HL-60/S4 treated with retinoic acid at 250 ng/mL for 4 days and 3 days (cell line): ENCODE measurements around the gene VPS36.
"Not testable (repeated sequence)": the region's sequence is repeated elsewhere in the genome, so short reads cannot be mapped to it uniquely, and the experiment has no call there.

Experiments used
- in situ Hi-C: fragments of 300-500 bp; cut with MboI; formaldehyde crosslinking; loops from 2 replicates; pipeline ENCODE4 v1.7.0; 2022; ENCODE audit warnings: low sequenced_read_pairs

The VPS36 gene

DNA sequence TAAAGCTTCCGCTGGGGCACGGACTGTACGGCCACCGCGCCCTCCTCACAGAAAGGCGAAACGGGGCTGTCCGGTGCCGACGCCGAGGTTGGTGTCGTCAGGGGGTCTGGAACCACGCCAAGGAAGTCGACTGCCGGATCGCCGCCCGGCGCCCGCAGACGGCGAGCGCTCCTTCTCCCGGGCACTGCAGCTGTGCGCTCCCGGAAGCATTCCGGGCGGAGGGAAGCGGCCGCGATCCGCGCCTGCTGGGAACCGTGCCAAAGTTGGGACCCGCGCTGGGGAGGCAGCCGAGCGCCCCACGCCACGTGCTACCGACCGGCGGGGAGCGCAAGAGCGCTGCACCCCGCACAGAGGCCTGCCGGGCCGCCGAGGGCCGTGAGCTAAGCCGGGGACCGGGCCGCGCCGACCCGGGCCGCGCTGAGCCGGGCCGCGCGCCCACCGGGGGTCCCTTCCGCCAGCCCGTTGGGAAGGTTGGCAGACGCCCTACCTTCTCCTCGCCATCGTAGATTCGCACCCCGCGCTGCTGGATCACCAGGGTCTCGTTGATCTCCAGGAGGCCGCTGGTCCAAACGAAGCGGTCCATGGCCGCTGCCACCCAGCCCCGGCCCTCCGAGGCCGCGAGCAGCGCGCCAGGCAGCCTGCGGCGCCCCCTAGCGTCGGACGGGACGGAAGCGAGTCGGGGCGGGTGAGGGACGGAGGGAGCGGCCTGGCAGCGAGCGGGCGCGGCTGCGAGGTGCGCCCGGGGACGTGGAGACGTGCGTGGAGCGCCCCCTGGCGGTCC, at the start of gene VPS36:
TSS of gene VPS36 (minus strand) at position 623 of the 781 bp plus-strand sequence. CDS start at position 583, 40 bp downstream.
- in situ Hi-C loops = no loop called here

DNA sequence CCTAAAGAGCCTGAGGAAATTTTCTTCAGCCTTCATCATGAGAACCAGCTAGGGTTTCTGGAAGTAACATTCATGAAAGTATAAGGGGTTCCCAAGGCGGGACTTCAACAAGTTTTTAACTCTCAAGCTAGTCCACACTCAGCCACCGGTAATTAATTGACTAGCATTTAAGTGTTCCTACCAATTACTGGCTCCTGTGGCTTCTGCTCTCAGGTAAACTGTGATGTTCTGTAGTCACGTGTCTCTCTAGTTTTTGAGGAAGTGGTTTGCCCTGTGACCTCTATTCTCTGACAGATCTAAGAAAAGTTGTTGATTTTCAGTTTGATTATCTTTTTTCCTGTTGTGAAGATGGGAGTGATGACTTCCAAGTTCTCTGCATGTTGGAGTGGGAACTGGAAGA, 47.5 kb upstream of the VPS36 start:
- in situ Hi-C loops = not testable (repeated sequence)

DNA sequence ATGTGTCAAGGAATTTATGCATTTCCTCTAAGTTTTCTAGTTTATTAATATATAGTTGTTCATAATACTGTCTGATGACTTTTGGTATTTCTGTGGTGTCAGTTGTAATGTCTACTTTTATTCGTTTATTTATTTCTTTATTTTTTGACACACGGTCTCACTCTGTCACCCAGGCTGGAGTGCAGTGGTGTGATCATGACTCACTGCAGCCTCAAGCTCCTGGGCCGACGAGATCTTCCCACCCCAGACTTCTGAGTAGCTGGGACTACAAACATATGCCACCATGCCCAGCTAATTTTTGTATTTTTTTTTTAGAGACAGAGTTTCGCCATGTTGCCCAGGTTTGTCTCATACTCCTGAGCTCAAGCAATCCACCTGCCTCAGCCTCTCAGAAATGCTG, 43.8 kb upstream of the VPS36 start:
- in situ Hi-C loops = not testable (repeated sequence)

- in situ Hi-C loops = not testable (repeated sequence)
Observed at GRCh38 chr13:52491015-52491414, 40.6 kb upstream of the VPS36 start.

GRCh38 chr13:52488763-52489162, 38.3 kb upstream of the VPS36 start:
- in situ Hi-C loops = not testable (repeated sequence)

GRCh38 chr13:52487078-52487477, 36.6 kb upstream of the VPS36 start:
- in situ Hi-C loops = not testable (repeated sequence)

DNA sequence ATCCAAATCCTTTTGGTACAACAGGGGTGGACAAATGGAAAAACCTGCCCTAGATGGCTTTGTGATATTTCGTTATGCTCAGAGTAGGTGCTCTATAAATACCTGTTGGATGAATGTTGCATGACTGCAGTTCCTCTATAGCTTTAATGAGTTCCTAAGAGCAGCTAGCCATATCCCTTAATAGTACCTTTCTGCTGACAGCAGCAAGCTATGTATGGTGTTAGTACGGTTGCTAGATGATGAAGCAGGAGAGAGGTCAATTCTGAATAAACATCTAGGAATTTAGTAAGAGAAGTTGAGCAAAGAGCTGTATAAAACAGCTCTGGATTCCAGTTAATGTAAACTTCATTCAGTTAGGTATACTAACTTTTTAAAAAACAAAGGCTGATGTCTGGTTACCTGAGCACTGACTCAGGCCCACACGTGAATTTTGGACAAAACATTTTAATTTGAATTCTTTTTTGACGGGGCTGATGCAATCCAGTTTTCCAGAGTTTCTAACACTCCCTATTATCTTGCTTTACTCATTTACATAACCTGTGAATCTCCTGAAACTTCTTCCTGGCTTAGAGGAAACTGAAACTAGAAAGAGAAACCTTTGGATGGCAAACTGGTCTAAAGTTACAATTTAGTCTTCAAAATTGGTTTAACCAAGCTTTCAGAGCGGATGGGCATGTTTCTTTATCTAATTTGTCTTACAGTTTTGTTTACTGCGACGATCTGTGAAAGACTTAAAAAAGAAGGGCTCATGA, 30.4 kb upstream of the VPS36 start:
- in situ Hi-C loops = not testable (repeated sequence)

- in situ Hi-C loops = not testable (repeated sequence)
Observed at GRCh38 chr13:52468487-52468886, 18.1 kb upstream of the VPS36 start.

DNA sequence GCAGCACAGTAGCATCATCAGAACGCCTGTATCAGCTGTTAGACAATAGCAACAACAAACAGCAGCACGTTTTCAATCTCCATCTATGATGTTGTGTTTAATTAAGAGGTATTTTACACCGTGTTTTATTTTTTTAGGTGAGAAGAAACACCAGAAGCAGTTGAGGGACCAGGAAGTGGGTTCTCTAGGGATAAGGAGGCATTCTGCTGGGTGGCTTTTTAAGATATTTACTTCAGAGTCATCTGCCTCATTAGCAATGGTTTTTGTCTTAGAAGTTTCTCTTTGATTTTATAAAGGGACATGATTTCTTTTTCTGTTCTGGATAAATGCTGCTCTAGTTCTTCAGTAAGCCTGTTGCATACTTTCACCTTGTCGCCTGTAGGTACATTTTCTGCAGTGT, 13.1 kb upstream of the VPS36 start:
- in situ Hi-C loops = no loop called here

GRCh38 chr13:52461265-52461664, 10.8 kb upstream of the VPS36 start:
- in situ Hi-C loops = no loop called here

DNA sequence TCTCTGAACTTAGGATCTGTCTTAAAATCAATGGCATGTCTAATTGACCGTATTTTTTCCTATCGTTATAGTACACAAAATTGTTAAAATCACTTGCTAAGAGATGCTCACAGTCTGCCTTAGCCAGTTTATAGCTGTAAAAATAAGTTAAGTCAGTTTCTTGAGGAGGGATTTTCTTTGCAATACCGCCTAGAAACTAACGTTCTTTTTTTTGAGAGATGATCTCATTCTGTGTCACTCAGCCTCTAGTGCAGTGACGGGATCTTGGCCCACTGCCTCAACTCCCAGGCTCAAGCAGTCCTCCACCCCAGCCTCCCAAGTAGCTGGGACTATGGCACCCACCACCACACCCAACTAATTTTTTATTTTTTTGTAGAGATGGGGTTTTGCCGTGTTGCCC, 9.2 kb upstream of the VPS36 start:
- in situ Hi-C loops = no loop called here

GRCh38 chr13:52455677-52456041, 5.2 kb upstream of the VPS36 start:
- in situ Hi-C loops = no loop called here

GRCh38 chr13:52454820-52455676, 4.6 kb upstream of the VPS36 start, which contains the start of gene CKAP2:
CKAP2 (plus strand) TSS chr13:52455478; CDS start chr13:52455557, 79 bp downstream.
- in situ Hi-C loops = no loop called here

DNA sequence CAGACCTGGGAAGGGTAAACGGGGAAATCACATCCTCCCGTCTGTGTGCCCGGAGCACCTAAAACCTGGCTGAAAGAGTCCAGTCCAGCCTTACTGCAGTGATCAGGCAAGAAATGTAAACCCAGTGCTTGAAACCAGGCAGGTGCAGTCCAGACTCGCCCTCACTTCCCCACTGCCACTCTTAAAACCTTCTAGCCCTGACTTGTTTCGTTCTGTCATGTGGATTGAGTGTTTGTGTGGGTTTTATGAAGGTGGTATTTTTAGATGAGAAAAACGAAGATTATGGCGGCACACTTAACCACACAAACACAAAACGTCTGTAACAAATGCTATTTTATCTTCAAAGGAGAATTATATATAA, 4.0 kb upstream of the VPS36 start:
- in situ Hi-C loops = no loop called here

- in situ Hi-C loops = no loop called here
Observed at GRCh38 chr13:52452470-52452869, 2.0 kb upstream of the VPS36 start.

GRCh38 chr13:52451135-52451804, 836 bp upstream of the VPS36 start:
- in situ Hi-C loops = no loop called here

DNA sequence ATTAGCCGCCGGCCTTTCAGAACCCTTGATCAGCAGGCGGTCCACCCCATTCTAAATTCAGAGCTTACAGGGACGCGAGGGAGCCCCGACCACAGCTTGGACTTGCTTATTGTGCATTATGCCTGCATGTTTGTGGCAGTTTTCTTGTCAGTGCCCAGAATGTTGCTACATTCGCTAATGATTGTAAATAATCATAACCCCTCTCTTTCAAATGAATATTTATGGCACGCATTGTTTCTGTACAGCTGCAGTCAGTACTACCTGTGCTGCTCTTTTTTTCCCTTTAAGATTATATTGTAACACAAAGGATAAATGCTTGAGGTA, 321 bp upstream of the VPS36 start:
- in situ Hi-C loops = no loop called here

DNA sequence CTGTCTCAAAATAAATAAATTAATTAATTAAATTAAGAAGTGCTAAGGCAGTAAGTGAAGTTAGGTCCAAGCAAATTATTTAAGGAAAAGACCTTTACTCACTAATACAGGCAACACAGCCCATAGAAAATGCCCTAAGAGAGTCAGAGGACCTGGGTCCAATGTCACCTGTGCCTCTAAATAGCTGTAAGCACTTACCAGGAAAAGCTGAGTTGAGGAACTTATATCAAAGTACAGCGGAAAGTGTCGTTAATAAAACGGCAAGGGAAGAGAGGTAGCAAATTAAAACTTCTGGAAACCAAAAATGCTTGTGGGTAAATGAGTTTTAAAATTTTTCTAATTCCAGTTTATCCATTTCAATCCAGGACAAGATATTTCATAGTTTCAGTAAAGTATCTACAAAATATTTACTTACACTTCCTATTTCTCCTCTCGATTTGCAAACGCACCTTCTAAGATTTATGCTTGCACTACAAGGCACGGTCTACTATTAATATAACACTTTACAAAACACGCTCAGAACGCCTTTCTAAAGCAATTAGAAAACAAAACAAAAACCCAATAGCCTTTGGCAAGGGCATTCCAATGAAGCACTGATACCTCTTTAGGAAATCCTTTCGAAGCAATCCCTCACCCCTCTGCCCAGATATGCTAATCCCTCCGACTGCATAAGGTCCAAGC, 963 bp downstream of the VPS36 start:
- in situ Hi-C loops = no loop called here

DNA sequence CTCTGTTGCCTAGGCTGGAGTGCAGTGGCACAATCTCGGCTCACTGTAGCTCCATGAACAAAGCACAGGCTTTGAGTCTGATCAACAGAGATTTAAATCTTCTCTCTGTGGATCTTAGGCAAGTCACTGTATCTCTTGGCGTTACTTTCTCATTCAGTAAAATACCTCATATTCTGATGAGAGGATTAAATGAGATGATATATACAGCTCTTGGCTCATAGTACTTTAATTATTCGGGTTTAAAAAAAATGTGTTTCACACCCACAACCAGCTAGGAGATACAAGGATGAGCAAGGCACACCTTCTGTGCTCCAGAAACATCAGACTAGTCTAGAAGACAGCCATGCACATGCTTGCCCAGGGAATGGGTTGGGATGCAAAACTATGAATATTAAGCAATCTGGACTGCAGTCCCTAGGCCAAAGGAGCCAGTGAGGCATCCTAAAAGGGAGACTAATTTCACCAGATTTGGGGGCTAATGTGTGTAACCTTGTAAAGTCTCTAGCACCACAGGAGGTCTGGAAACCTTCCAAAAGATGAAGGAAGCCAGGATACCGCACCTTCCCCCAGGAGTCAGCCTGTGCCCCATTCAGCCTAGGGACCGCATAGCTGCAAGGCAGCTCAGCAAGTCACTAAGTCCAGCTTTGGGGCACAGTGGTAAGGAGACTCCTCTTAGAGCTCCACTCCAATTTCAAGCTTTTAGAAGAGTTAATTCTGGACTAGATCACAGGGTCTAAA, 2.5 kb downstream of the VPS36 start:
- in situ Hi-C loops = no loop called here

DNA sequence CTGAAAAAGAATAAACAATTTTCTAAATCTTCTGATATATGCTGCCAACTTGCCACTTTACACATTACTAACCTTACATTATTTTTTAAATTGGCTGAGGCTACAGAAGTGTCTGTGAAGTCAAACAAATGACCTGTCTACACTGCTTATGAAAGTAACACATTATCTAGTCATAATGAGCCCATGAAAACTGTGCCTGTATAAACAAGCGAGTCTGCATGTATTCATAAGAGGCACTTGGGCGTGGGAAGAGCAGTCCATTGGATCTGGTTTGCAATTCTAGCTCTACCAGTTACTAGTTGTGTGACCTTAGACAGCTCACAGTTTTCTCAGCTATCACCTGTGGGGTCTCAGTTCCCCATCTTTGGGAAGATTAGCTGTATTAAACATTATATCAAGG, 3.1 kb downstream of the VPS36 start:
- in situ Hi-C loops = no loop called here
